Caco-2 (cell line): ENCODE measurements around the gene PLCB2. TPM values are rescaled to one million over a fixed set of nuclear protein-coding genes. Genes with fewer than 3 reads are reported as not detected.

Experiments used
- BruUV-seq: library from RNA; stranded (reverse); fragments of 400-500 nt; replicated peaks from 2 replicates; lab custom pipeline; 2021; lab: Mats Ljungman, UMichigan
- CTCF ChIA-PET: fragments of 300-600 bp; sonication (Branson Sonifier 250); formaldehyde crosslinking; loops from one replicate; lab custom pipeline; 2022; ENCODE audit warnings: antibody characterized with exemption; lab: Charles Lee
- POLR2A ChIA-PET: fragments of 300-600 bp; sonication (Branson Sonifier 250); formaldehyde crosslinking; loops from one replicate; lab custom pipeline; 2022; ENCODE audit warnings: antibody characterized with exemption; lab: Charles Lee
- DNase-seq, 2 experiments: peaks; one replicate each; pipeline versions ENCODE4 v3.0.0 to v3.0.0-alpha.2; 2020 to 2022
- H3K27me3 ChIP-seq: replicated peaks from 2 replicates; pipeline ENCODE4 v1.6.0; 2011; ENCODE audit warnings: low read length; ENCODE audit not compliant: control insufficient read depth, insufficient read depth
- H3K36me3 ChIP-seq: 2 replicates; pipeline ENCODE4 v1.5.1; 2011; ENCODE audit warnings: low read length; ENCODE audit not compliant: control insufficient read depth, insufficient read depth
- H3K4me1 ChIP-seq: fragments of 250-450 bp; sonication (Bioruptor Pico); 2 replicates; pipeline ENCODE4 v1.5.1; 2020; ENCODE audit warnings: mild to moderate bottlenecking
- H3K4me3 ChIP-seq: 2 replicates; pipeline ENCODE4 v1.5.1; 2011; ENCODE audit warnings: low read depth, mild to moderate bottlenecking, control low read depth, low read length
- H3K9me3 ChIP-seq: fragments of 250-450 bp; sonication (Bioruptor Pico); 2 replicates; pipeline ENCODE4 v1.5.1; 2020; ENCODE audit warnings: mild to moderate bottlenecking, moderate library complexity
- H3K27ac Mint-ChIP-seq: one replicate; pipeline ENCODE4 v1.8.0; 2022; ENCODE audit warnings: mixed read lengths; ENCODE audit not compliant: unreplicated experiment
- H3K27me3 Mint-ChIP-seq: one replicate; pipeline ENCODE4 v1.8.0; 2022; ENCODE audit warnings: mixed read lengths; ENCODE audit not compliant: insufficient read depth, unreplicated experiment
- H3K36me3 Mint-ChIP-seq: one replicate; pipeline ENCODE4 v1.8.0; 2022; ENCODE audit warnings: mild to moderate bottlenecking, mixed read lengths; ENCODE audit not compliant: insufficient read depth, unreplicated experiment
- H3K4me1 Mint-ChIP-seq: one replicate; pipeline ENCODE4 v1.8.0; 2022; ENCODE audit warnings: low read depth, mixed read lengths; ENCODE audit not compliant: unreplicated experiment
- H3K4me3 Mint-ChIP-seq: one replicate; pipeline ENCODE4 v1.8.0; 2022; ENCODE audit warnings: mild to moderate bottlenecking, moderate library complexity, mixed read lengths; ENCODE audit not compliant: unreplicated experiment
- H3K9me3 Mint-ChIP-seq: one replicate; pipeline ENCODE4 v1.8.0; 2022; ENCODE audit warnings: mixed read lengths; ENCODE audit not compliant: unreplicated experiment
- CTCF ChIP-seq, 2 experiments: fragments of 200-600 bp in 1 of 2; IDR thresholded peaks; 1 replicate in 1 of 2; 2 replicates in 1 of 2; pipeline versions ENCODE4 v1.5.1 to v1.8.0; 2011 to 2022; ENCODE audit warnings: antibody characterized with exemption in 1 of 2, control low read depth in 1 of 2, inconsistent platforms in 1 of 2, low read depth in 1 of 2, low read length in 1 of 2, mild to moderate bottlenecking in 1 of 2, moderate library complexity in 1 of 2; ENCODE audit not compliant: insufficient read depth in 1 of 2, severe bottlenecking in 1 of 2, unreplicated experiment in 1 of 2
- intact Hi-C: fragments of 100-400 bp; cut with micrococcal nuclease; formaldehyde crosslinking; loops from one replicate; pipeline ENCODE4 v1.10.0; 2022; ENCODE audit not compliant: unreplicated experiment
- total RNA-seq: library from RNA; stranded (reverse); gene quantifications from 2 replicates; pipeline ENCODE4 v1.2.3, GENCODE V29; 2022

PLCB2 gene
- total RNA-seq, 1 experiment from 2014 or later: 4.7 TPM

GRCh38 chr15:40352281-40352901 lies 44.7 kb upstream of the PLCB2 start:
- no peak for DNase-seq
- no peaks in the 10 kb centered on the region for H3K27me3 Mint-ChIP-seq
- peaks cover 79% of the 10 kb centered on the region for H3K4me1 Mint-ChIP-seq
- Histone ChIP-seq H3K4me1 (peaks cover 81% of the 10 kb centered on the region), H3K36me3 (no peaks in the 10 kb centered on the region; the same call in 1 of the 2 replicates), H3K27me3 (no peaks in the 10 kb centered on the region), H3K4me3 (peak overlapping the region; percentile 23), H3K9me3 (no peaks in the 10 kb centered on the region)
- TSS peak; percentile 18 for BruUV-seq
- no peaks in the 10 kb centered on the region for H3K9me3 Mint-ChIP-seq
- no peak overlapping the region for H3K4me3 Mint-ChIP-seq
- POLR2A ChIA-PET: no interaction called here
- peaks cover 9% of the 10 kb centered on the region for H3K36me3 Mint-ChIP-seq
- intact Hi-C loops: no loop called here
- no peak for TF ChIP-seq CTCF (IDR thresholded peaks at IDR 0.05; ENCODE audit: insufficient read depth in 1 of 2, low read depth in 1 of 2, low read length in 1 of 2, severe bottlenecking in 1 of 2, unreplicated experiment in 1 of 2)
- H3K27ac Mint-ChIP-seq: no peak overlapping the region
- CTCF ChIA-PET: interaction anchor here (0.5 to 1.1 kb wide), 2 partner anchors 12 to 23 kb away, joined by 3 to 4 read pairs; no protein-coding TSS in a partner anchor

GRCh38 chr15:40349163-40349562 lies 41.4 kb upstream of the PLCB2 start:
- H3K36me3 ChIP-seq: no peaks in the 10 kb centered on the region; the same call in 1 of the 2 replicates
- Mint-ChIP-seq H3K36me3 (no peaks in the 10 kb centered on the region), H3K4me1 (peaks cover 72% of the 10 kb centered on the region), H3K27me3 (no peaks in the 10 kb centered on the region), H3K27ac (peak overlapping the region; percentile 94), H3K9me3 (no peaks in the 10 kb centered on the region), H3K4me3 (peak overlapping the region; percentile 39)
- intact Hi-C loops: loop anchor here (1.0 to 10.0 kb wide), 3 partner anchors 33 to 156 kb away; partner anchors contain the start of genes IVD and KNSTRN
- H3K4me3 ChIP-seq: no peak overlapping the region
- BruUV-seq: no TSS peak
- H3K9me3 ChIP-seq: no peaks in the 10 kb centered on the region
- CTCF ChIA-PET: no interaction called here
- POLR2A ChIA-PET: no interaction called here
- peak; percentile 87 to 92 for DNase-seq
- peaks cover 96% of the 10 kb centered on the region for H3K4me1 ChIP-seq
- no peaks in the 10 kb centered on the region for H3K27me3 ChIP-seq
- TF ChIP-seq CTCF (IDR thresholded peaks at IDR 0.05; ENCODE audit: insufficient read depth in 1 of 2, low read depth in 1 of 2, low read length in 1 of 2, severe bottlenecking in 1 of 2, unreplicated experiment in 1 of 2): no peak

GRCh38 chr15:40348474-40348870 lies 40.7 kb upstream of the PLCB2 start:
- no TSS peak for BruUV-seq
- Histone ChIP-seq H3K4me1 (peaks cover 89% of the 10 kb centered on the region), H3K9me3 (no peaks in the 10 kb centered on the region), H3K4me3 (no peak overlapping the region), H3K36me3 (no peaks in the 10 kb centered on the region; the same call in 1 of the 2 replicates), H3K27me3 (no peaks in the 10 kb centered on the region)
- H3K36me3 Mint-ChIP-seq: no peaks in the 10 kb centered on the region
- no peaks in the 10 kb centered on the region for H3K27me3 Mint-ChIP-seq
- H3K27ac Mint-ChIP-seq: peak overlapping the region; percentile 94
- ChIA-PET CTCF (interaction anchor here (1.0 kb wide), 1 partner anchor 11 kb away, joined by 3 read pairs; no protein-coding TSS in a partner anchor), POLR2A (no interaction called here)
- peak overlapping the region; percentile 10 for H3K4me3 Mint-ChIP-seq
- TF ChIP-seq CTCF (IDR thresholded peaks at IDR 0.05; ENCODE audit: insufficient read depth in 1 of 2, low read depth in 1 of 2, low read length in 1 of 2, severe bottlenecking in 1 of 2, unreplicated experiment in 1 of 2): no peak
- no peaks in the 10 kb centered on the region for H3K9me3 Mint-ChIP-seq
- no peak for DNase-seq
- H3K4me1 Mint-ChIP-seq: peaks cover 65% of the 10 kb centered on the region
- intact Hi-C loops: loop anchor here (10.0 kb wide), 2 partner anchors 56 to 156 kb away; partner anchors contain the start of gene IVD
